HG02970 (cell line): ENCODE measurements around the gene CEP63.

Source experiments
- ATAC-seq: cut with Tn5 transposase; IDR thresholded peaks from one replicate; pipeline ENCODE4 v1.9.1; 2021; ENCODE audit warnings: mild to moderate bottlenecking, moderate library complexity, moderate number of reproducible peaks; ENCODE audit not compliant: unreplicated experiment, low FRiP score

Gene CEP63

DNA sequence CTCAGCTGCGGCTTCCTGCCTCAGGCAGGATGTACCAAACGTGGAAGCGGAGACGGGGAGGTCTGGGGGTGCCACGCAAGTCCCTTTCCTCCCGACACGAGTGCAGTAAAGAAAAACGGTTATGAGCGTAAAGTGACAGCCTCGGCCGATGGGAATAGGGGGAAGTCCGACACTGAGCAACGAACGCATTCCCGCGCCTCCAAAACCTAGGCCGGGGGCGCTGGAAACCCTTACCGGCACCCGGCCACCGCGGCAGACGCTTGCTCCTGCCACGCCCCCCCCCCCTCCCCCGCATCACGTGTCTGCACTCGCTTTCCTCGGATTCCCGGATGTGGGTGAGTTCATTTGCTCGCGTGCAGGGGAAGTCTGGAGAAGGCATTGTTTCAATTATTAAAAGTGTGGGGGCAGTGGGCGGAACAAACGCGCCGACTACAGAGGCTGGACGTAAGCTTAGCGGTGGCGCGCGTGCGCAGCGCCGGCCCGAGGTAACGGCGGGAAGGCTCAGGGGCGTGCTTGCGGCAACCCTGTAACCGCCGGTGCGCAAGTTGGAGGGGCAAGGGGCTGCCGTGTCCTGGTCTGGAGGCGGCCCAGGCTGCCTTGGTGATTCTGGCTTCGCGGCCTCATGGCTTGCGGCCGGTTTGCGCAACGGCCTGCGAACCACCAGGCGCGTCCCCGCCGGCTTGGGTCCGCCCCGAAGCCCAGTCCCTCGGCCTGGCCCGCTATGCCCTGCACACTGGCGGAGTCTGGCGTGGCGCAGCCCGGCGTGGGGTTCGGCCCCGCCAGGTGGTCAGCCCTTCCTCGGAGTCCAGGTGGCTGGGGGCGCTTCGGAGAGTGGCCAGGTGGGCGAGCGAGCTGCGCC lies at the start of gene CEP63, which contains the start of gene ANAPC13:
CEP63 (plus strand) TSS at position 340 of the 859 bp plus-strand sequence. CDS start 9,264 bp downstream, outside the sequence.
ANAPC13 (minus strand) TSS at position 268 of the 859 bp plus-strand sequence. CDS start 3,081 bp downstream, outside the sequence.
- peak; percentile 85 for ATAC-seq

DNA sequence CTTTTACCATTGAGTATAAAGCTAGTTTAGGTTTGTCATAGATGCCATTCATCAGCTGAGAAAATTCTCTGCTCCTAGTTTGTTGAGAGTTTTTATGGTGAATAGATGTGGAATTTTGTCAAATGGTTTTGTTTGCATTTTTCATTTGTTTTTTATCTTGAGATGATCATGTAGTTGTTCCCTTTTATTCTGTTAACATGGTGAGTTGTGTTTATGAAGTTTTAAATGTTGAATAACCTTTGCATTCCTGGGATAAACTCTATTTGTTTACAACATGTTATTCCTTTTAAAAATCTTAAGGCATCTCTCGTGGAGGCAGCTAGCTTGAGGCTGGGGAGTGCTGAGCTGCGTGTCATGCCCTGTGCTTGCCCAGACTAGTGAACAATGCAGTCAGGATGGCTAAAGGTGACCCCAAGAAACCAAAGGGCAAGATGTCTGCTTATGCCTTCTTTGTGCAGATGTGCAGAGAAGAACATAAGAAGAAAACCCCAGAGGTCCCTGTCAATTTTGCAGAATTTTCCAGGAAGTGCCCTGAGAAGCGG lies 48.6 kb upstream of the CEP63 start:
- ATAC-seq, result no peak

DNA sequence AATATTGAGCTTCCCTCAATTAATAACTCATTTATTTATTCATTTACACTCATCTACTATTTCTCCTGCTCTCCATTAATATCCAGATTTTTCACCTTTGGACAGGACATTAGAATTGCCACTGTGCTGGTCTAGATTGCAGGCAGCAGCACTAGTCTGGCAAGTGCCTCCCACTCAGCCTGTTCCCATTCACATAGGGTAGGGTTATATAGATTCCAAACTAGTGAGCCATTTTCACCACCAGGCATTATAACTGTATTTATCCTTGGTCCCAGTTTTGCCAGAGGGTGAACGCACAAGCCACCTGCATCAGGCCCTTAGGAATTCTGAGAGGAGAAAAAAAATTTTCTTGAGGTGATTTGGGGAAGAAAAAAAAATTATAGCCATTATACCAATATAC lies 44.5 kb upstream of the CEP63 start:
- no peak for ATAC-seq

DNA sequence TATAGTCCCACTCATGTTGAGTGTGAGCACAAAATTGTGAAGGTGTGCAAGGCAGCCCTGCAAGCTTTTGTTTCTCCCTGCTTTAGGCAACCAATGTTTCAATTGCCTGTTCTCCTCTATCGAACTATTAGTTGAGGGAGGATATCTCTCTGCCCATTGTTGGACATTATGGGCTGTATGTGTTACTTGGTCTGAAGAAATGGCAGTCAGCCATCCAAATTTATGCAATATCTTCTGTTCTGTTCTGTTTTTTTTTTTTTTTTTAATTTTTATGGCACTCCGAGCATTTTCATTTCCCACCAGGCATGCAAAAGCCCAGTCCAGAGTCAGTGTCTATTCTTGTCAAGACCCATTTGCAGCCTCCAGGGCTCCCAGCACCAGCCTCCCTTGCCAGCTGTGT lies 44.0 kb upstream of the CEP63 start:
- no peak for ATAC-seq

DNA sequence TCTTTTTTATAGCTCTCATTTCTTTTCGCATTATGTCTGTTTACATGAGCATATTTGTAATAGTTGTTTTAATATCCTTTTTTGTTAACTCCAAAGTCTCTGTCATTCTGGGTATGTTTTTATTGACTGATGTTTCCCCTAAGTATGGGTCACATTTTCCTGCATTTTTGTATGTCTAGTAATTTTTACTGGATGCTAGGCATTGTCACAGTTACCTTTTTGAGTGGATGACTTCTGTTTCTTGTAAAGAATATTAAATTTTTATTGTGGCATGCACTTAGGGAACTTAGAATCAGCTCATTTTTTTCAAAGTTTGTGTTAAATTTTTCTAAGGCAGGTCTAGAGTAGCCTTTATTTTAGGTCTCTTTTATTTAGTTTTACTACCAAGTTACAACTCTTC lies 40.8 kb upstream of the CEP63 start:
- no peak for ATAC-seq

DNA sequence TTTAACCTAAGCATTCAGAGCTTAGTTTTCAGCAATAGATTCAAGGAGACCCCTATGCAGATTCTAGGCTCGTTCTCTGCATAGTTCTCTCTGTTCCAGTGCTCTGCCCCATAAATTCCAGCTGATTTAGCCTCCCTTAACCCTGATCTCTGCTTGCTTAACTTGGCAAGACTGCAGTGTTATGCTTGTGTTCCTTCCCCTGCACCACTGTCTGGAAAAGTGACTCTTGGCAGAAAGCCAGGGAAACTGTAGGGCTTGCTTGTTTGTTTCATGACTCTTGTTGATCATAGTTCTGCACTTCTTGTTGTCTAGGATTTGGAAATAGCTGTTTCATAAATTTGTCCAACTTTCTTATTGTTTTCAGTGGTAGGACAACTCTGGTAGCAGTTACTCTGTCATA lies 40.2 kb upstream of the CEP63 start:
- ATAC-seq, result no peak

DNA sequence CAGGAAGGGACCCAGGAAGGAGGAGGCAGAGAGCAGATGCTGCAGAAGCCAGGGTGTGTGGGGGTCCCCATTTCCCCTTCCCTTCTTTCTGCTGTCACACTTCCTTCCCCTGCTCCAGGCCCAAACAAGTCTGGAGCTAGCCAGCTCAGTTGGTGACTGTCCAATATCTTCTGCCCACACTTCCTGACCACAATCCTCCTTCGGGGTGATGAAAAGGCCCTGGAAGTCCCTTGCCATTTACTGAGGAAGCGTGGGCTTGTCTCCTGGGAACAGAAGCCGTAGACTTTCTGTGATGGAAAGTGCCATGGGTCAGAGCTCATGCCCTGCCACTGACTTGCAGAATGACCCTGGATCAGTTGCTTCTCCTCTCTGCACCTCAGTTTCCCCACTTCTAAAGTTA lies 39.1 kb upstream of the CEP63 start:
- ATAC-seq, result no peak

DNA sequence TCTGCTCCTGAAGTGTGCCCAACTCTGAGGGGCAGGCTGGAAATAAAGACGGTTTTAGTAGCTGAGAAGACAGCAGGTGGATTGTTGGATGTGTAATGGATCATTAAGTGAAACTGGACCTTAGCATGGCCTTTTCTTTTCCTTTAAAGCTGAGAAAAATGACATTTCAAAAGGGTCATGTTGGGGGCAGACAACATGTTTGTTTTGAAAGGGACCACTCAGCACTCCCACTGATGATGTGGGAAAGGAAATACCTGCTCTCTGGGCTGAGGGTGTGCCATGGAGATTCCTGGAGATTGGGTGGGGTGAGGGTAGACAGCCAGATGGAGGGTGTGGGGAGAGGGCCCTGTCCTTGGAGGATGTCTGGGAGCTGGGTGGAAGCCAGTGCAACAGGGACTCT lies 38.5 kb upstream of the CEP63 start:
- no peak for ATAC-seq

DNA sequence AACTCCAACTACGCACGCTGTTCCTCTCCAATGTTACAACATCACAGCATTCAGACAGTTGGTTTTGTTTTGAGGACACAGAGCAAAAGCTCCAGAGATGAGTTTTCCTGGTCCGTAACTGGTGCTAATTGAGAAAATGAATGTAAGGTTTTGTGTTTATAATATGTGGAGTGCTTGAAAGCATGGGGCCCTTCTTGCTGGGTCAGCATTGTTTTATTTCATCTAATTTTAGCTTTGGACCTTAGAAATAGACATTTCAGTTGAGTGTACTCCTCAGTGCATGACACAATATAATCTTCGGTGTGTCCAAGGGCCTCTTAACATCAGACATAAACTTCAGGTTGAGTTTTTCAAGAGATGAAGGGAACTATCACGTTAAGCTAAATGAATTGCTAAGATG lies 37.2 kb upstream of the CEP63 start:
- no peak for ATAC-seq

DNA sequence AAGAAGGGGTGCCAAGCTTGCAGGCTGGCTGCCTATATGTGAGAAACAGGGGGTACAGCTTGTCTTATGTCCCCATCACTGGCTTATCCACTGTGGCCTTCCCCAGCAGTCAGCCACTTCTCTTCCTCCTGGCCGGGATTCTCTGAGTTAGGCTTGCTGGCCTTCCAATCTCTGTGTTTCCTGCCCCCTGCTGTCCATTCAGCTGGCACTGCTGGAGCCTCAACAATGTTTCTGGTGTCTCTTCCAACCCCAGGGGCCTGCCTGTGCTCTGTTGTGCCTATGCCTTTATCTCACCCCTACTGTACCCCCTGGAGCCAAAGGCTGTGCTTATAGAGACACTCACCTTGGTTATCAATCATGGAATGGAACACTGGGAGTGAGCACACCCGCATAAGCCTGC lies 36.6 kb upstream of the CEP63 start:
- no peak for ATAC-seq

DNA sequence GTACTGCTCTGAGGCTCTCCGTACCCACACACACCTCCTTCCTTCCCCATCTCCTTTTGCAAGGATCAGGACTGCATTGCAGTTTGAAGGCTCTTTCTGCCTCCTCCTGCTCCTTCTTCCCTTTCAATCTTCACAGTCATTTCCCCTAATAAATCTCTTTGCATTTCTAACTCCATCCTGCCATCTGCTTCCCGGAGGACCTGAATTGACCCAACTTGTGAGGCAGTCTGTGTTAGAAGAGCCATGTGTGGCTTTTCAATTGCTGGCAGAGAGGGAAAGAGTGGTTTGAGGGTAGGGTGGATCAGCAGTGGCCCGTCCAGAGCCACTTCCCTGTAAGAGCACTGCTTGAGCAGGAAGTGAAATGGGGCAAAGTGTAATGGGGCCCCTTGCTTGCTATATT lies 35.9 kb upstream of the CEP63 start:
- no peak for ATAC-seq

DNA sequence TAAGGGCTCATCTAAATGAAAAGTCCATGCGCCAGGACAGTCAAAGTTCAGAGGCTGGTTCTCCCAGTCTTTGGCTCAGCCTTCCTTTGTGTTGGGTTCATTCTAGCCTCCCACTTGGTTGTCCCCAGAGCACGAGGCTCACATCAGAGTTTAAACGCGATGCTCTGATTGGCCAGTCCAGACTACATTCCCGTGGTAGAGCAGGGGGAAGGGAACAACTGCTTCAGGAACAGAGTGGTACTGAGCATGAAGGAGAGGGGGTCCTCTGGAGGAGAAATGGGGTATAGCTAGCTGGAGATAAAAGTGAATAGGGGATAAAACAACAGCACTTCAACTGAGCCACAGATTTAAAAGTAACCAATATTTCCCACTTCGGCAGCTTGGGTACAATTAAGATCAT lies 32.2 kb upstream of the CEP63 start:
- no peak for ATAC-seq

DNA sequence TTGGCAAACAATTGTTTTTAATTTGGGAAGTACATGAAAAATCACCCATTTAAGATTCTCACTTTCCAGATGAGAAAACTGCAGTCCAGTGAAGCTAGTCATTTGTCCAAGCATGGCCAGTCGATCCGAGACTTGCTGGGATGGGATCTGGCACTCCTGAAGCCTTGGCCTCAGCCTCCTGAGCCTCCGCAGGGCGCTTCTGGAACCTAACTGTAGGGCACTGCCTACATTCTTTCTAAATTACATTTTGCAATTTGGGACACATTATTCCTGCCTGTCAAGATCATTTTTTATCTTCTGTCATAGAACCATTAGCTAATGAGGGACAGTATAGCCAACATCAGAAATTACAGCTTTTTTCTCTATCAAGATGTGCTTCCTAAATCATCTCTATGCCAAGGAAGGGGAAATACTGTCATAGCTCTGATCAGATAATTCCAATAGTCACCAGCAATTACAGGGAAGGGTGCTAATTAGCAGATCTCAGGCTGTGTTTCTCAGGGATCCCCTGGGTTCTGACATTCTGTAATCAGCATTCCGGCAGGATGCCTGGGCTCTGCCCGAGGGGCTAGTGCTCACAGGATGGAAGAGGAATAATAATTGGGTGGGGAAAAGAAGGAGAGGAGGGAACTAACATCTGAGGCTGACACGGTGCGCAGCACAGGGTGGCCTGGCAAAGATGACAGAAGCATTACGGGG lies 28.3 kb upstream of the CEP63 start:
- no peak for ATAC-seq

DNA sequence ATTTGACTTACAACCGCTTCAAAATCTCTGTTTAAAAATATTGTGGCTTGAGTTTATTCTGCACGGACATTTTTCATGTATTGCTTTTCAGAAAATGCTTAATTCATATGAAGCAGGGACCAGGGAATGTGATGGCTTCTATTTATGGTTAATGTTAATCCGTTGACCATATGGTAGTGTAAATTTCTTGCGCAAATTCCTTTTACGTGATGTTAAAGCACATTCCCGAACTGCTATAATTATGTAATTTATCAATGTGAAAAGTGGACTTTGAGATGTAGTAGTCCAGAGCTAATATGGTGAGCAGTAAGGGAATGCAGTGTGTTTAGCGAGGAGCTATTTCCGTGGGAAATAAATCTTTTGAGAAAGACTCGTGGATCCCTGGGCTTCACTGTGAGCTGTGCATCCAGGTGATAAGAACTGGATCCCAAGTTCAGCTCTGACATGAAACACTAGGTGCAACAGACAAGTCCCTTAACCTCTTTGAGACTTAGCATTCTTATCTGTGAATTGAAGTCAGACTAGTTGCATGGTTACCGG lies 27.4 kb upstream of the CEP63 start:
- no peak for ATAC-seq

DNA sequence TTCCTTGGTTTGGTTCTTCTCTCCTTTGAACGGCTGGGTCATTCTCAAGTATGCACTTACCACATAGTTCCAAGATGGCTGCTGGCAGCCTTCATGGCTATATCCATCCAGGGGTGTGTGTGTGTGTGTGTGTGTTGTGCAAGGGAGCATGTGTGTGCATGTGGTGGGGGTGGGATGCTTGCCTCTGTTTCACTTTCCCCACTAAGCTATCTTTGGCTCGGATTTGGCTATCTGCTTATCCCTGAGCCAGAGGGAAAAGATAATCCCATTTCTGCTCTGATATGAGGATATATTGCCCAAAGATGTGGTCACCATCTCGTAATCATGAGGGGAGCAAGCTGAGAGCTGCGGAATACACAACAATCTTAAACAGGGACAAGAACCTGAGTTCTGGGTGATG lies 26.3 kb upstream of the CEP63 start:
- no peak for ATAC-seq

DNA sequence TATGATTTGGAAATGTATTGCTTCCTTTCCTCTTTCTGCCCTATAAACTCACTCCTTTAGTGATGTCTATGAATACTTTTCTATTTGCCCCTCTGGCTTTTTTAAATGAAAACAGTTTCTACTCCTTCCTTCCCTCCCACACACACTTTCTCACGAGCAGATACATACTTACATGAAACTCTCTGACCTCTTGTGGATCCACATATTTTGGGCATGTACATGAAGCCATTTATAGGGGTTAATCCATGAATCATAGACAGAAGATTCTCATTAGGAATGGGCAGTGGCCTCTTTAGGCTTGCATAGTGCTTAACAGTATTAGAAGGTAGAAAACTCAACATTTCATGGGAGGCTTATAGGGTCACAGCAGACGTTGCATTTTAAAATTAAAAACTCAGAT lies 24.9 kb upstream of the CEP63 start:
- no peak for ATAC-seq

DNA sequence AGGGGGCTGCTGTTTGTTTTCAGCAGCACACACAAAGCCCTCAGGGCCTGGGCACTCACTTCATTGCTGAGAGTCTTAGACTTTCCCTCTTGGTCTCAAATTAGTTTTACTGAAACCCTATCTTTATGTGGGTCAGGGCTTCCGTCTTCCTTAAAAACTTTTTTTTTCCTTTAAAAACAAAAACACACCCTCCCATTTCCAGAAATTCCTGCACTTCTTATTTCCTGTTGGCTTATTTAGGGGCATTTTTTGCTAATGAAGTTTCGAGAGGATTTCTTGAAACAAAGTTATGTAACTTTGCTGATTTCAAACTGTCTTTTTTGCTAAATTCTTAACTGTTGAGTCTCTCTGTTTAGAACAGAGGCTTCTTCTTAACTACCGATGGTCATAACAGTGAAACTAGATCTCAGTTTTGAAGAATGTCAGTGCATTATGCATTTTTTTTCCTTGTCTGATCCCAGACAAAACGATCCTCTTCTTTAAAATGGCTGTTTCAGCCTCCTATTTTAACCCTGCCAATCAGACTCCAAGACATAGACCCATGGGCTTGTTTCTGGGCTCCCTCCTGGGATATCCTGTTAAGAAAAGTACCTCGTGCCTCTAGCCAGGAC lies 23.4 kb upstream of the CEP63 start:
- no peak for ATAC-seq

DNA sequence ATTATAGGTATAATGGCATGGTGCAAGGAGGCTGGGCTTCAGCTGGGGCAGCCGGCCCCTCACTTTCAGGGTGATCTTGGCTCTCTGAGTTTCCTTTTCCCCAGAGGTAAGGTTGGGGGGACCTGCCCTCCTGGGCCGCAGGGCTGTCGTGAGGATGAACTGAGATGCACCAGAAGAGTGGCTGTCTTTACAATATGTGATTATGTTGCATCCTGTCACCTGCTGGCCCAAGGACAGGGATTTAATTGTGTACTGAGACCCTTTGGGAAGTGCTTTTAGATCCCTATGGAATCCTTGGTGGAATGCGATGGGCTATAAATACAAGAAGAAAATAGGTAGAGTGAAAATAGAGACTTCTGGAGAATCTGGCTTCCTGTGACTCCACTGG lies 22.2 kb upstream of the CEP63 start:
- ATAC-seq, result no peak

DNA sequence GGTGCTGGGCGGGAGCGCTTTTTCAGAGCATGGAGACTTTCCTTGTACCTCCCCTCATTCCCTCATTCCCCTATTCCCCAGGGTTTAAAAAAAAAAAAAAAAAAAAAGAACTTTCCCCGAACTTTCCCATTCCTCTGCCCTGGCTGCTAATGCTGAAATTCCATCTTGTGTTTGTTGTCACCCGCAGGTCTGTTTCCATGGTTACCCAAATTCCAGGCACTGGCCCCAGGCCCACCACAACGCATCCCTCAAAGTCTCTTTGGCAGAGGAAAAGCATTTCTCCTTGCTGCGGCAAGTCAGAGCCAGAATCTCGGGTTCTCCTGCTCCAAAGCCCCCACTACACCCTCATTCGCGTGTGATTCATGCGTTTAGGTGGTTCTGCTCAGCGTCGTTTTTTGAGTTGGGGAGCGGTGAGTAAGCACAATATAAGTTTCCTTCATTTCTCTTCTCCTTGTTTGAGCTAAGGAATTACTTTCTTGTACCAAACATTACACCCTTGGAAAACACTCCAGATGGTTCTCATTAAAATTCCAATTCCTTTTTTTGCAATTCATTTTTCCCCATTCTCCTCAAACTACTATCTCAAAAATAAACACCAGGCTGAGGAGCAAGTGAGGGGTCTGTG lies 21.7 kb upstream of the CEP63 start:
- ATAC-seq, result no peak

DNA sequence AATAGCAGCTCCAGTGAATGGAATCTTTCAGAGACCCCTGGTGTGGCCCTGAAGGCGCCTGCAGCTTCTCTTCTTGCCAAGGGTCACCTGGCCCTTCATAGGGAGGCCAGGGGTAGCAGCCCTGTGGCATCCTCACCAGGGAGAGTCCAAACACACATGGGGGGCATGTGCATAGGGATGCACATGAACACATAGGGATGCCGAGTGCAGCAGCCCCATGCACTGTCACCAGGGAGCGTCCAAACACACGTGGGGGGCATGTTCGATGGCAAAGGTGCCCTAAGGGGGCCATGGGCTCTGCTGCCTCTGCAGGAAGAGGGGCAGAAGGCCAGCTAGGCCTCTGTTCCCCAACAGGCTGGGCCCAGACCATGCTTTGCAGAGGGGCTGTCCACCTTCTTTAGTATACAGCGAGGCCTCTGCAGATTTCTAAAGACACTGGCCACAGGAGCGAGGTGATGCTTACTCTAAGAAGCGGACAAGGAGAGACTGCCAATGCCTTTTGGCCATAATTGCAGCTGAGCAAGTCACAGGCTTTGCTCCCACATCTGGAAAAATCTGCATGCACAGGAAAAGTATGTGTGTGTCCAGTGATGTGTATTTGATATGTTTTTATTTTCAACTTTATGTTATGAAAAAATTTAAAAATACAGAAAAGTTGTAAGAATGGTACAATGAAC lies 21.0 kb upstream of the CEP63 start:
- no peak for ATAC-seq
